ENCODE measurements around the gene FXYD3.

The FXYD3 gene, protein sequence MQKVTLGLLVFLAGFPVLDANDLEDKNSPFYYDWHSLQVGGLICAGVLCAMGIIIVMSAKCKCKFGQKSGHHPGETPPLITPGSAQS

DNA sequence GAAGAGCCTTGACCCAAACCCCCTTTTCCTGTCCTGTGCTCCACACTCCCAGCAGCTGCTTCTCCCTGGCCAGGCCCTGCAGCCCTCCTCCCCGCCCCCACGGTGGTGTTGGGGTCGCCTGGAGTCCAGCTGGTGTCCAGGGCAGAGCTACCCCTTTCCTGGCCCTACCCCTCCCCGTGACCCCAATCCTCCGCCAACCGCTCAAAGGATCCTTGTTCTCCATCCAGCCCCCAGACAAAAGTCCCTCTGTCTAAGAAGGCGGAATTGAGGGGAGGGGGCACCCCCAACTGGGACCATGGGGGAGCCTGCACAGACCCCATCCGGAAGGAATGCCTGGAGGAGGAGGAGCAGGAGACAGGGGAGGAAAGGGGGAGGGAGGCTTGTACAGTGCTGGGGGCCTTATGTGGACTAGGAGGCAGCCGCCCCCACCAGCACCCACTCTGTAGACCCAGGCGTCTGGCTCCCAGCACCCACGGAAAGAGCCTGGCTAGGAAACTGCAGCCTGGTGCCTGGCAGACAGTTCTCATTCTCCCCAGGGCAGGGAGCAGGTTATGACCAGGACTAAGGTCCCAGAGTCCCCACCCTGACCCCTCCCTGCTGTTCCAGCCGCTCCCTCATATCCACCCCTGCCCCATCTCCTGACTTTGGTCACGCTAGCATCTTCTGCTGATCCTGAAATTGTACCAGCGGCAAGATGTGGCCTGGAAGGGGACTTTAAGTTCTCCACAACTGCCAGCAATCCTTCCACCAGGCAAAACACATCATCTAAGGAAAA, at the start of gene FXYD3:
Gene FXYD3 (plus strand): TSS at position 647 of the 775 bp plus-strand sequence. CDS start 3,554 bp downstream, outside the sequence.
- peak; percentile 2 for DNase-seq

DNA sequence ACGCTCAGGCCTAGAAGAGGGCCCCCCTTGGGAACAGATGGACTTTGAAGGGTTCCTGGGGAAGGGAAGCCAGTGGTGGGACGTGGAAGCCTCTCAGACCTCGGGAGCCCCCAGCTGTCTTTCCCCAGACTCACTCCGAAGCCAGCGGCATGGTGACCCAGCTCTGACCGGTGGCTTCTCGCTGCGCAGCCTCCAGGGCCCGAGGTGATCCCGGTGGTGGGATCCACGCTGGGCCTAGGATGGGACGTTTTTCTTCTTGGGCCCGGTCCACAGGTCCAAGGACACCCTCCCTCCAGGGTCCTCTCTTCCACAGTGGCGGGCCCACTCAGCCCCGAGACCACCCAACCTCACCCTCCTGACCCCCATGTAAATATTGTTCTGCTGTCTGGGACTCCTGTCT, 49.5 kb upstream of the FXYD3 start:
- no peak for DNase-seq

GRCh38 chr19:35066691-35067563, 48.7 kb upstream of the FXYD3 start:
- DNase-seq: peak; percentile 56

GRCh38 chr19:35068941-35069634, 46.5 kb upstream of the FXYD3 start:
- no peak for DNase-seq

GRCh38 chr19:35069696-35070095, 45.9 kb upstream of the FXYD3 start:
- DNase-seq: no peak

- no peak for DNase-seq
These were observed 45.2 kb upstream of the FXYD3 start for GRCh38 chr19:35070471-35070870.

GRCh38 chr19:35073516-35073915, 42.1 kb upstream of the FXYD3 start:
- DNase-seq: no peak

- no peak for DNase-seq
These were observed 41.7 kb upstream of the FXYD3 start for GRCh38 chr19:35073941-35074340.

GRCh38 chr19:35074426-35075201, 41.0 kb upstream of the FXYD3 start:
- DNase-seq: no peak

DNA sequence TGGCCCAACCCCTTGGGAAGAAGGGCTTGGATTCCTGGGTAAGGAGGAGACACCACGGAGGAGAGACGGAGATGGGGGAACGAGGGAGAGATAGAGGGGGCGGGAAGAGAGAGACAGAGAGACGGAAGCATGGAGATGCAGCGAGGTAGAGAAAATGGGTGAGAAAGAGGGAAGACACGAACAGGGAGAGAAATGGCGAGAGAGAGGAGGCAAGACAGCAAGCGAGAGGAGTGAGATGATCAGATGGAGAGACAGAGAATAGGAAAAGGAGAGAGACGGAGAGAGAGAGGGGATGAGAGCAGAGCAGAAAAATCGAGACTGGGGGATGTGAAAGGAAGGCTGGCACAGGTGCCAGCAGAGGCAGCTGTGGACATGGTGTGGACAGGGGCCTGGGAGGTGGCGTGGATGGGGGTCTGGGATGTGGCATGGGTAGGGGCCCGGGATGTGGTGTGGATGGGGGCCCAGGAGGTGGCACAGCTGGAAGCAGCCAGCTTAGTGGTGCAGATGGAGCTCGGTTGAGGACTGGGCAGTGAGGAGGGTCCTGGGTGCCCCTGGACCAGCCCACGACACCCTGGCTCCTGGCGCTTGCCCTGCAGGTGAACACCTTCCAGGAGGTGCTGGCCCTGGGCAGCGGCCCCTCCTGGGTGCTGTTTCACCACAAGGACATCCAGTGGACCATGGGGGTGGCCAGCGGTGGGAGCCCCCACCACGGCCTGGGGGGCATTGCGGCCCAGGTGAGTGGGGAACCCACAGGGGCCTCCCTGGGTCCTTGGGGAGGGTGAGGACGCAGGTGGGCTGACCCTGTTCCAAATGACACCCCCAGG, 40.2 kb upstream of the FXYD3 start:
- no peak for DNase-seq

GRCh38 chr19:35076026-35076370, 39.6 kb upstream of the FXYD3 start:
- no peak for DNase-seq

- DNase-seq: no peak
These were observed 39.0 kb upstream of the FXYD3 start for GRCh38 chr19:35076657-35077056.

- DNase-seq: no peak
These were observed 38.0 kb upstream of the FXYD3 start for GRCh38 chr19:35077411-35078223.

DNA sequence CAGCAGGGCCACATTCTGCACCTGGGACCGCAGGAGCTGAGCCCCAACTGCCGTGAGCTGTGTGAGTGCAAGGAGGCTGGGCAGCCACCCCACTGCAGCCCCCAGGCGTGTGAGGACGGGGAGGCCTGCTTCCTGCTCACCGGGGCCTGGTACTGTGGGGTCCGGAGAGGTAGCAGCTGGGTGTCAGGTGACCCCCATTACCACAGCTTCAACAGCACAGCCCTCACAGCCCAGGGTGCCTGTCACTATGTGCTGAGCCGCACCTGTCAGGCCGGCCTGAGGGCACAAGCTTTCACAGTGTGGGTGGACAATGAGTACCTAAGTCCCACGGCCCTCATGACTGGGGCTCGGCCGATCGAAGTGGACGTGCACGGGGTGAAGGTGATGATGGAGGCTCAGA, 35.8 kb upstream of the FXYD3 start:
- no peak for DNase-seq

- DNase-seq: no peak
These were observed 34.9 kb upstream of the FXYD3 start for GRCh38 chr19:35080613-35081170.

- no peak for DNase-seq
These were observed 34.4 kb upstream of the FXYD3 start for GRCh38 chr19:35081201-35081600.

DNA sequence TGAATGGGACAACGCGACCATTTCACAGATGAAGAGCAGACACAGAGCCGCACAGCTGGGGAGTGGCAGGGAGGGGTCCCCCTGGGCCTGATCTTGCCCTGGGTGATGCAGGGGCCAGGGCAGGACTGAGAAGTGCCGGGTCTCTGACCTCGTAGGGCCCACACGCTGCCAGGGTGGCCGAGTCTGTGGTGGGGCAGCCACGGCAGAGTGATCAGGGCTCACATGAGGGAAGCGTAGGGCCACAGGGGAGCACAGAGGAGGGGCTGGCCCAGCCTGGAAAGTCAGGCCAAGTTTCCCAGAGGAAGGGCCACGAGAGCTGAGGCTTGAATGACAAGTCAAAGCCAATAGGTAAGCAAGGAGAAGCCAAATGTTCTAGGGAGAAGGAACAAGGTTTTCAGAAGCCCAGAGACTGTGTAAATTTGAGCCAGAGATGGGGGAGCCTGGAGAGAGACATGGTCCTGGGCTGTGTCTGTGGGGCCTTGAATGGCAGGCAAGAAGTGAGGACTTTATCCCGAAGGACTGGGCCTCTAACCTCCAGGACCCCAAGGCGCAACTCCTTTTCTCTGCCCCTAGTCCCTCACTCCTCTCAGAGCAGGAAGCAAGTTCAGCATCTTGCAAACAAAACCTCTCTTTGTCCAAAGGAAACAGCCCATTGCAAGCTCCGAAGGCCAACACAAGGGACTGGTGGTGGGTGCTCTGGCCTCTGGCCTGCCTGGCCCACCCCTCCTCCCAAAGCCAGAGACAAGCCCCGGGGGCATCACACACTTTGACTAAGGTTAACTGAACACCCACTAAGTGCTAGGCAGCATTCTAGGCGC, 31.7 kb upstream of the FXYD3 start:
- no peak for DNase-seq

- DNase-seq: no peak
These were observed 31.2 kb upstream of the FXYD3 start for GRCh38 chr19:35084509-35084762.

DNA sequence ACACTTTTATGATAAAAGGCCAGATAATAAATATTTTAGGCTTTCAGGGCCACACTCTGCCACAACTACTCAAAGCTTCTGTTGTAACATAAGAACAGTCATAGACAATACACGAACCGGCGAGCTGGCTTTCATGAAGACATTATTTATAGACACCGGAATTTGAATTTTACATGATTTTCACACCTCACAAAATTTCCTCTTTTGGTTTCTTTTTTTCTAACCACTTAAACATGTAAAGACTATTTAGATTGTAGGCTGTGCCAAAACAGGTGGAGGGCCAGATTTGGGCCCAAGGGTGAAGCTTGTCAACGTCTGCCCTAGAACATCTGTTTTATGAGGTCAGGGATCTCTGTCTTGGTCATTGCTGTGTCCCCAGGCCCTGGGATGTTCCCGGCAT, 29.7 kb upstream of the FXYD3 start:
- no peak for DNase-seq

DNA sequence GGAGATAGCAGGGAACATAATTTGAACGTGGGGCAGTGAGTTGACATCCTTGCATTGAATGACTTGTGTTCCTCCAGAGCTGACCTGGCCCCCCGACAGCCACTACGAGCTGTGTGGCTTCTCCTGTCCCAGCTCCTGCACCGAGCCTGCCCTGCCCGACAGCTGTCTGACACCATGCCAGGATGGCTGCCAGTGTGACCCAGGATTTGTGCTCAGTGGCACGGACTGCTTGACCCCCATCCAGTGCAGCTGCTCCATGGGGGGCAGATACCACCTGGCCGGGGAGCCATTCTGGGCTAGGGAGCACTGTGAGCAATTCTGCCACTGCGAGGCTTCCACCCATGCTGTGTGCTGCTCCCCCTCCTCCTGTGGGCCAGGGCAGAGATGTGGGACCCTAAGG, 29.2 kb upstream of the FXYD3 start:
- DNase-seq: no peak

Measured in DMS153 (cell line).